SK-N-SH (cell line): ENCODE data around the gene EPHB2. TPM values are rescaled to one million over a fixed set of nuclear protein-coding genes. Genes with fewer than 3 reads are reported as not detected.

Experiments
- CTCF ChIA-PET: fragments of 300-600, 350-600 bp; formaldehyde crosslinking; extraction: SDS; loops from one replicate; lab custom pipeline; 2021; lab: Yijun Ruan, JAX
- POLR2A ChIA-PET: fragments of 350-600 bp; sonication (Branson Sonifier 250); formaldehyde crosslinking; extraction: SDS; loops from one replicate; lab custom pipeline; 2020; ENCODE audit warnings: antibody characterized with exemption, inconsistent platforms; lab: Yijun Ruan, JAX
- DNase-seq: peaks from one replicate; pipeline ENCODE4 v3.0.0; 2012
- H2AFZ ChIP-seq: fragments of 200-600 bp; sonication (generic); 2 replicates; pipeline ENCODE4 v1.8.1; 2016; ENCODE audit warnings: antibody characterized with exemption, mild to moderate bottlenecking, low read depth
- H3F3A ChIP-seq: fragments of 200-600 bp; sonication (generic); replicated peaks from 2 replicates; pipeline ENCODE3; 2016; ENCODE audit warnings: antibody characterized with exemption, mild to moderate bottlenecking; ENCODE audit not compliant: insufficient read depth
- H3K27ac ChIP-seq, 2 experiments: fragments of 200-500 bp in 1 of 2; fragments of 200-600 bp in 1 of 2; sonication (Bioruptor generic) in 1 of 2; sonication (generic), shearing (Covaris generic) in 1 of 2; 2 replicates each; pipeline versions ENCODE4 v1.5.1 to v1.6.1; 2014 to 2016; ENCODE audit warnings: low read depth in 2 of 2, inconsistent platforms in 1 of 2, low read length in 1 of 2, mild to moderate bottlenecking in 1 of 2, mixed read lengths in 1 of 2
- H3K27me3 ChIP-seq: fragments of 200-600 bp; sonication (generic), shearing (Covaris generic); 2 replicates; pipeline ENCODE4 v1.6.1; 2016; ENCODE audit warnings: mixed run types; ENCODE audit not compliant: insufficient read depth
- H3K36me3 ChIP-seq, 2 experiments: fragments of 200-500 bp in 1 of 2; fragments of 200-600 bp in 1 of 2; sonication (Bioruptor generic) in 1 of 2; sonication (generic) in 1 of 2; replicated peaks in 1 of 2; 2 replicates each; pipeline versions ENCODE3 to v1.5.1; 2014 to 2016; ENCODE audit warnings: low read length in 1 of 2, mild to moderate bottlenecking in 1 of 2; ENCODE audit not compliant: insufficient read depth in 2 of 2, control insufficient read depth in 1 of 2
- H3K4me1 ChIP-seq, 2 experiments: fragments of 200-500 bp in 1 of 2; fragments of 200-600 bp in 1 of 2; sonication (Bioruptor generic) in 1 of 2; sonication (generic), shearing (Covaris generic) in 1 of 2; 2 replicates each; pipeline versions ENCODE4 v1.5.1 to v1.6.1; 2014 to 2016; ENCODE audit warnings: low read depth in 1 of 2, low read length in 1 of 2, mixed run types in 1 of 2; ENCODE audit not compliant: insufficient read depth in 2 of 2, control insufficient read depth in 1 of 2
- H3K4me2 ChIP-seq: fragments of 200-600 bp; sonication (generic), shearing (Covaris generic); 2 replicates; pipeline ENCODE4 v1.6.1; 2017; ENCODE audit warnings: mixed run types
- H3K4me3 ChIP-seq, 2 experiments: fragments of 200-500 bp in 1 of 2; fragments of 200-600 bp in 1 of 2; sonication (Bioruptor generic) in 1 of 2; sonication (generic), shearing (Covaris generic) in 1 of 2; 2 replicates each; pipeline versions ENCODE4 v1.5.1 to v1.8.1; 2014 to 2016; ENCODE audit warnings: low read depth in 2 of 2, inconsistent platforms in 1 of 2, low read length in 1 of 2, mild to moderate bottlenecking in 1 of 2, mixed read lengths in 1 of 2, moderate library complexity in 1 of 2
- H3K79me2 ChIP-seq: fragments of 200-600 bp; sonication (generic); 2 replicates; pipeline ENCODE4 v1.8.1; 2017; ENCODE audit warnings: mild to moderate bottlenecking; ENCODE audit not compliant: insufficient read depth
- H3K9ac ChIP-seq: fragments of 200-600 bp; sonication (generic); 2 replicates; pipeline ENCODE4 v1.6.1; 2017; ENCODE audit warnings: mixed run types
- H3K9me2 ChIP-seq: fragments of 200-600 bp; sonication (generic); 2 replicates; pipeline ENCODE4 v1.6.1; 2017; ENCODE audit warnings: mixed run types
- H3K9me3 ChIP-seq: fragments of 200-600 bp; sonication (generic); 2 replicates; pipeline ENCODE4 v1.6.1; 2017; ENCODE audit warnings: mixed run types, mild to moderate bottlenecking, moderate library complexity
- H4K20me1 ChIP-seq: fragments of 200-600 bp; sonication (generic); 2 replicates; pipeline ENCODE4 v1.6.1; 2017; ENCODE audit warnings: mild to moderate bottlenecking, mixed run types; ENCODE audit not compliant: insufficient read depth
- EP300 ChIP-seq, 2 experiments: IDR thresholded peaks; 2 replicates each; pipeline versions ENCODE4 v1.4.0 to v1.6.1; 2012; ENCODE audit warnings: borderline replicate concordance in 1 of 2, low read depth in 1 of 2, low read length in 1 of 2
- EZH2phosphoT487 ChIP-seq: fragments of 200-600 bp; sonication (generic); IDR thresholded peaks from 2 replicates; pipeline ENCODE4 v1.6.1; 2017; ENCODE audit warnings: low read depth, mixed run types, mild to moderate bottlenecking, antibody characterized with exemption, moderate library complexity, borderline replicate concordance
- MAX ChIP-seq: IDR thresholded peaks from 2 replicates; pipeline ENCODE4 v1.4.0; 2012; ENCODE audit warnings: low read depth
- NRF1 ChIP-seq: IDR thresholded peaks from 2 replicates; pipeline ENCODE4 v1.6.1; 2012; ENCODE audit warnings: low read depth, mild to moderate bottlenecking, low read length
- PBX3 ChIP-seq: IDR thresholded peaks from 2 replicates; pipeline ENCODE4; 2012
- TAF1 ChIP-seq: IDR thresholded peaks from 2 replicates; pipeline ENCODE4 v1.6.1; 2012; ENCODE audit warnings: low read depth, mild to moderate bottlenecking, low read length, moderate library complexity, borderline replicate concordance
- USF2 ChIP-seq: fragments of 150-350 bp; IDR thresholded peaks from 2 replicates; pipeline ENCODE4 v1.6.1; 2017; ENCODE audit warnings: antibody characterized with exemption, low read length, low read depth, borderline replicate concordance
- ZBTB33 ChIP-seq: IDR thresholded peaks from 2 replicates; pipeline ENCODE4 v1.4.0; 2012; ENCODE audit warnings: low read depth, borderline replicate concordance
- WGBS: methylation state at CpG from one replicate; pipeline ENCODE4 v1.1.6; 2017; ENCODE audit warnings: low lambda C conversion rate; 5-methylcytosine and 5-hydroxymethylcytosine counted together
- polyA plus RNA-seq, 3 experiments: library from polyadenylated mRNA; depleted of rRNA; stranded (reverse); fragments of >200 nt; gene quantifications; 2 replicates each; pipeline ENCODE4 v1.2.3, GENCODE V29; 2012

EPHB2 gene
- polyA plus RNA-seq, 1 of the 3 experiments (the other 2 are of a cell fraction), result 25.2 TPM

- TF ChIP-seq NRF1, result no peak
- TF ChIP-seq MAX, result no peak
- TF ChIP-seq, all 33 proteins: peak for 0
Measured at GRCh38 chr1:22855668-22856606, 145.3 kb downstream of the EPHB2 start (continued).

- no peaks in the 10 kb centered on the region for H3K9me2 ChIP-seq
- no peaks in the 10 kb centered on the region for H3K9me3 ChIP-seq
- no peak overlapping the region for H3K4me2 ChIP-seq
- ChIA-PET CTCF (interaction anchor here (1.4 to 9.8 kb wide), 2 partner anchors 31 to 152 kb away, joined by 4 to 166 read pairs; no protein-coding TSS in a partner anchor), POLR2A (no interaction called here)
- H2AFZ ChIP-seq, result no peak overlapping the region
- H3K27me3 ChIP-seq, result no peaks in the 10 kb centered on the region
- H3K9ac ChIP-seq, result no peak overlapping the region
- H3K79me2 ChIP-seq, result no peaks in the 10 kb centered on the region
- no peak for DNase-seq
- peaks cover 7% of the 10 kb centered on the region for H3F3A ChIP-seq
- H3K27ac ChIP-seq, result no peak overlapping the region
- WGBS, result 89% methylated on average over 7 of the region's 7 CpGs
- peaks cover 9 to 10% of the 10 kb centered on the region in 2 experiments; a peak in 3 of 4 replicates for H3K4me1 ChIP-seq
- H3K36me3 ChIP-seq, result no peaks in the 10 kb centered on the region
- no peak overlapping the region for H3K4me3 ChIP-seq
- TF ChIP-seq EZH2phosphoT487 (no peak), ZBTB33 (no peak), TAF1 (no peak), USF2 (no peak), EP300 (IDR thresholded peaks at IDR 0.05; ENCODE audit: borderline replicate concordance in 1 of 2, low read depth in 1 of 2, low read length in 1 of 2) (no peak), PBX3 (no peak), NRF1 (no peak)
- no peaks in the 10 kb centered on the region for H4K20me1 ChIP-seq
Measured at GRCh38 chr1:22857661-22858060, 147.0 kb downstream of the EPHB2 start.
